ENCODE data around the gene KCP. TPM values are rescaled to one million over a fixed set of nuclear protein-coding genes. Genes with fewer than 3 reads are reported as not detected.

Gene KCP
- polyA plus RNA-seq, 1 donor from 2014 or later = 0.31 TPM

DNA sequence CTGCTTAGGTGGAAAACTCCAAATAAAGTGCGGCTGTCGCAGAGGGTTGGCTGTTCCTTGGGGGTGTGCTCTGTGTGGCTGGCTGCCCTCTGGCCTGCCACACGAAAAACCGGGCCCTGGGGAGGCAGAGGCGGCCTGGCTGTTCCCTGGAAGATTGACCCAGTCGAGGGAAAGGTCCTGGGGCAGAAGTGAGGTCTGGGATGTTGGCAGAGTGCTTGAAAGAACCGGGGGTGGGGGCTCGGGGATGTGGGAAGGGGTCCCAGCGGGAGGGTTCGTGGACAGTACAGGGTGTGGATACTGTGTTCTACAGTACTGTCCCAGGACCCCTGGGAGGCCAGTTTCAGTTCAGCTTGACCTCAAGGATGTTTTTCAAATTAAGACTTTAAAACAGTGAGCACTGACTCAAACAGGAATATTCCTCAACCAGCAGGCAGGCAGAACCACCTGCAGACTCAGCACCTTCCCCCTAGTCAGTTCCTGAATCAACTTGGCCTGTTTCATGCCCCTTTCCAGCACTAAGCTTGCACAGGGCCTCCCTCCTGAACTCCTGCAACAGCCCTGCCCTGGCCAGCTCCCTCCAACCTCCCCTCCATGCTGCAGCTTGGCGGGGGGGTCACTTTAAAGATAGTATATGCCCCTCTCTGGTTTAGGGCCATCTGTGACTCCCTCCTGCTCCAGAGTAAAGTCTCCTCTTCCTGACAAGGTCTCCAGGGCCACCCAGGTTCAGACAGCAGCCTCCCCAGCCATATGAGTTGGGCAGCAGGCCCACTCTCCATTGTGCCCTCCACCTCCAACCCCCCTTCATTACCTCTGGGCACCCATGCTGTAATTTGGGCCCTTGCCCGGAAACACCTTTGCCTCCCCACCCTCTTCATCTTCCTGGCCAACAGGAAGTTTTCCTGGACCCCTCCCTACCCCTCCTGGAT, 51.0 kb downstream of the KCP start:
- no peak overlapping the region for H3K9ac ChIP-seq (ENCODE audit: low read length)
- H3K9me2 ChIP-seq (ENCODE audit: insufficient read depth, low read length) = no peaks in the 10 kb centered on the region
- no peaks in the 10 kb centered on the region for H3K27me3 ChIP-seq (ENCODE audit: insufficient read depth, low read depth, low read length)
- no peaks in the 10 kb centered on the region for H3F3A ChIP-seq (ENCODE audit: insufficient read depth, low read length, poor library complexity, severe bottlenecking)
- no peak overlapping the region for H3K27ac ChIP-seq (ENCODE audit: low read length)
- no peak overlapping the region for H3K4me3 ChIP-seq (ENCODE audit: low read length)
- H2AFZ ChIP-seq (ENCODE audit: low read depth, low read length) = no peak overlapping the region
- TF ChIP-seq SMC3 (conservative IDR thresholded peaks at IDR 0.05; ENCODE audit: poor library complexity) (no peak), CTCF (IDR thresholded peaks at IDR 0.05; ENCODE audit: poor library complexity, severe bottlenecking) (no peak), REST (IDR thresholded peaks at IDR 0.05; ENCODE audit: borderline replicate concordance) (no peak), RAD21 (conservative IDR thresholded peaks at IDR 0.05) (no peak)
- peaks cover 10% of the 10 kb centered on the region for H3K79me2 ChIP-seq (replicated peaks; ENCODE audit: insufficient read depth, low read length)
- no peaks in the 10 kb centered on the region for H3K9me3 ChIP-seq (ENCODE audit: low read length)
- H3K36me3 ChIP-seq (ENCODE audit: insufficient read depth, low read length) = no peaks in the 10 kb centered on the region
- H3K4me2 ChIP-seq (ENCODE audit: low read length) = no peak overlapping the region
- H4K20me1 ChIP-seq (ENCODE audit: insufficient read depth) = no peaks in the 10 kb centered on the region

GRCh38 chr7:128858380-128859231, 51.9 kb downstream of the KCP start:
- Histone ChIP-seq H3K27ac (ENCODE audit: low read length) (no peak overlapping the region), H3F3A (ENCODE audit: insufficient read depth, low read length, poor library complexity, severe bottlenecking) (no peaks in the 10 kb centered on the region), H3K9me2 (ENCODE audit: insufficient read depth, low read length) (no peaks in the 10 kb centered on the region), H4K20me1 (ENCODE audit: insufficient read depth) (no peaks in the 10 kb centered on the region), H3K27me3 (ENCODE audit: insufficient read depth, low read depth, low read length) (no peaks in the 10 kb centered on the region), H3K36me3 (ENCODE audit: insufficient read depth, low read length) (no peaks in the 10 kb centered on the region), H3K9me3 (ENCODE audit: low read length) (no peaks in the 10 kb centered on the region), H3K4me2 (ENCODE audit: low read length) (no peak overlapping the region), H3K79me2 (replicated peaks; ENCODE audit: insufficient read depth, low read length) (peaks cover under 1% of the 10 kb centered on the region), H2AFZ (ENCODE audit: low read depth, low read length) (no peak overlapping the region), H3K4me3 (ENCODE audit: low read length) (no peak overlapping the region), H3K9ac (ENCODE audit: low read length) (no peak overlapping the region)
- TF ChIP-seq TAF1 (IDR thresholded peaks at IDR 0.05; ENCODE audit: low read depth) = no peak
- TF ChIP-seq REST (IDR thresholded peaks at IDR 0.05; ENCODE audit: borderline replicate concordance) = no peak
- TF ChIP-seq MXI1 (conservative IDR thresholded peaks at IDR 0.05; ENCODE audit: poor library complexity, severe bottlenecking) = no peak
- no peak for TF ChIP-seq EZH2 (IDR thresholded peaks at IDR 0.05; ENCODE audit: borderline replicate concordance, insufficient read depth, low read length, poor library complexity, severe bottlenecking)
- TF ChIP-seq EP300 (conservative IDR thresholded peaks at IDR 0.05; ENCODE audit: poor library complexity, severe bottlenecking) = no peak
- TF ChIP-seq RAD21 (conservative IDR thresholded peaks at IDR 0.05) = no peak
- TF ChIP-seq SMC3 (conservative IDR thresholded peaks at IDR 0.05; ENCODE audit: poor library complexity) = no peak
- no peak for TF ChIP-seq POLR2AphosphoS5 (IDR thresholded peaks at IDR 0.05)
- TF ChIP-seq CTCF (IDR thresholded peaks at IDR 0.05; ENCODE audit: poor library complexity, severe bottlenecking) = no peak
